Daoy (cell line): ENCODE data around the gene CACNA1H. TPM values are rescaled to one million over a fixed set of nuclear protein-coding genes. Genes with fewer than 3 reads are reported as not detected.
"Not testable (repeated sequence)": the region's sequence is repeated elsewhere in the genome, so short reads cannot be mapped to it uniquely, and the experiment has no call there.

Source experiments
- DNase-seq: peaks from one replicate; pipeline ENCODE4 v3.0.0-alpha.2; 2015; ENCODE audit warnings: low read depth
- total RNA-seq: library from RNA; depleted of rRNA; stranded (reverse); fragments of >200 nt; shearing (Covaris generic); gene quantifications from 2 replicates; pipeline ENCODE4 v1.2.3, GENCODE V29; 2014

CACNA1H gene
- total RNA-seq, 1 experiment from 2014 or later = 0.80 TPM

- DNase-seq = no peak
Measured at GRCh38 chr16:1192384-1193073, 39.6 kb downstream of the CACNA1H start.

GRCh38 chr16:1193143-1193824, 40.4 kb downstream of the CACNA1H start:
- peak; percentile 28 for DNase-seq

- no peak for DNase-seq
Measured at GRCh38 chr16:1193825-1194581, 41.1 kb downstream of the CACNA1H start.

- no peak for DNase-seq
Measured at GRCh38 chr16:1194665-1195392, 41.9 kb downstream of the CACNA1H start.

- no peak for DNase-seq
Measured at GRCh38 chr16:1195393-1195666, 42.4 kb downstream of the CACNA1H start.

- DNase-seq = no peak
Measured at GRCh38 chr16:1196494-1196893, 43.6 kb downstream of the CACNA1H start.

- DNase-seq = no peak
Measured at GRCh38 chr16:1197237-1197866, 44.4 kb downstream of the CACNA1H start.

- no peak for DNase-seq
Measured at GRCh38 chr16:1198194-1198593, 45.3 kb downstream of the CACNA1H start.

- DNase-seq = not testable (repeated sequence)
Measured at GRCh38 chr16:1198671-1199346, 45.9 kb downstream of the CACNA1H start.

GRCh38 chr16:1199347-1200013, 46.6 kb downstream of the CACNA1H start:
- no peak for DNase-seq

- DNase-seq = no peak
Measured at GRCh38 chr16:1200014-1200627, 47.2 kb downstream of the CACNA1H start.

GRCh38 chr16:1201444-1201843, 48.5 kb downstream of the CACNA1H start:
- DNase-seq = no peak

- no peak for DNase-seq
Measured at GRCh38 chr16:1202274-1202673, 49.4 kb downstream of the CACNA1H start.

GRCh38 chr16:1204933-1205332, 52.0 kb downstream of the CACNA1H start:
- DNase-seq = no peak

GRCh38 chr16:1206326-1206725, 53.4 kb downstream of the CACNA1H start:
- DNase-seq = no peak

- no peak for DNase-seq
Measured at GRCh38 chr16:1206786-1207185, 53.9 kb downstream of the CACNA1H start.

- no peak for DNase-seq
Measured at GRCh38 chr16:1208239-1208830, 55.4 kb downstream of the CACNA1H start.

GRCh38 chr16:1209081-1209480, 56.2 kb downstream of the CACNA1H start:
- no peak for DNase-seq

- no peak for DNase-seq
Measured at GRCh38 chr16:1210461-1210860, 57.6 kb downstream of the CACNA1H start.
